ENCODE results near the gene GSX1.
"Not testable (repeated sequence)": the region's sequence is repeated elsewhere in the genome, so short reads cannot be mapped to it uniquely, and the experiment has no call there.

The GSX1 gene

DNA sequence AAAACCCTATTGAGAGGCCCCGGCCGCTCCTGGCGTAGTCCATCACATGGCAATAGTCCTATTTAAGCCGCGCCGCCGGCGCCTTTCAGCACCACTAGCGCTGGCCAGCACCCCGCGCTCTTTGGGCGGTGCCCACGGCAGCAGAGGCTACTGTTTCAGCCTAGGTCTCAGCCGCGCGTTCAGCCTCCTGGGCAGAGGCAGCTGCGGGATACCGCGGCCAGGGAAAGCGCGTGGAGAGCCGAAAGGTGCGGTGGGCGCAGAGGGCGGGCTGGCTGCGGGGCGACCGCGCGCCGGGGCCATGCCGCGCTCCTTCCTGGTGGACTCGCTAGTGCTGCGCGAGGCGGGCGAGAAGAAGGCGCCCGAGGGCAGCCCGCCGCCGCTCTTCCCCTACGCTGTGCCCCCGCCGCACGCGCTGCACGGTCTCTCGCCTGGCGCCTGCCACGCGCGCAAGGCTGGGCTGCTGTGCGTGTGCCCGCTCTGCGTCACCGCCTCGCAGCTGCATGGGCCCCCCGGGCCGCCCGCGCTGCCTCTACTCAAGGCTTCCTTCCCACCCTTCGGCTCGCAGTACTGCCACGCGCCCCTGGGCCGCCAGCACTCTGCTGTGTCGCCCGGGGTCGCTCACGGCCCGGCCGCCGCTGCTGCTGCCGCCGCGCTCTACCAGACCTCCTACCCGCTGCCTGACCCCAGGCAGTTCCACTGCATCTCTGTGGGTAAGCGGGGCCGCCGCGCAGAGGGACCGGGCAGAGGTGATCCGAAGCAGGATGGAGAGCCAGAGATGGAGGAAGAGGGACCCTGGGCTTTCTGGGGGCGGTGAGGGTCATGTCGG is at the start of gene GSX1:
TSS of gene GSX1 (plus strand) at position 91 of the 826 bp plus-strand sequence. CDS start at position 299, 208 bp downstream.
- no peak for DNase-seq

DNA sequence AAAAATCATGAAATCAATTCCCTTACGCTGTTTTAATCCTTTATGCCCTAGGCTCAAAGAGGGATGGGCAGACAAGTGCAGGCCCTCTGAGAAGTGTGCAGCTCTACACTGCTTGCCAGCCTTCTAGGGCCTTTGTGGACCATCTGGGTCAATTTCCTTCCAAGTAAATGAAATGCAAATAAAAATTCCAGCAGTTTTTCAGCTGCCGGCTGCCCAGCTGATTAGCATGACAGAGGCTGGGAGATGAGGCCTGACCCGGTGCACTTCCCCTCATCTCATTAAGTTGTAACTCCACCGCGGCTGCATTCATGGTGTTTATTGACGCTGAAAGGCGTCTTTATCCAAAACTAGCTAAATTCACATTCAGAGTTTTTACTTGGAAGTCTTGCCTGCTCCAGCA is 47.5 kb upstream of the GSX1 start:
- no peak for DNase-seq

DNA sequence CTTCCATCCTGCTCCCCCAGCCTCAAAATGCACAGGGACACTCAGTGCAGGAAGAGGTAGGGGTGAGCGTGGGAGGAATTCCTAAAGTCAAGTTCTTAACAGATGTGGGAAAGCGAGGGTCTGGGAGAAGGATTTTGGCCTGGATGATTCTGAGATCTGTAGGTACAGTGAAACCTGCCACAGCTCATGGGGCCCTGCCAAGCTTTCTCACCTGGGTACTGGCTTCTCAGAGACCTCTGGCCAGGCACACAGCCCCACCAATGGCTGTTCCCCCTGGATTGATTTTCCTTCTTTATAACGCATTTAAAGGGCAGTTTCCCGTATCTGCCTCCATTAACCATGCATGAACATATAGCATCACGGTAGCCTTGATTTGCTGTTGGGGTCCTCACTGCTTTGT is 47.0 kb upstream of the GSX1 start:
- DNase-seq, result no peak

DNA sequence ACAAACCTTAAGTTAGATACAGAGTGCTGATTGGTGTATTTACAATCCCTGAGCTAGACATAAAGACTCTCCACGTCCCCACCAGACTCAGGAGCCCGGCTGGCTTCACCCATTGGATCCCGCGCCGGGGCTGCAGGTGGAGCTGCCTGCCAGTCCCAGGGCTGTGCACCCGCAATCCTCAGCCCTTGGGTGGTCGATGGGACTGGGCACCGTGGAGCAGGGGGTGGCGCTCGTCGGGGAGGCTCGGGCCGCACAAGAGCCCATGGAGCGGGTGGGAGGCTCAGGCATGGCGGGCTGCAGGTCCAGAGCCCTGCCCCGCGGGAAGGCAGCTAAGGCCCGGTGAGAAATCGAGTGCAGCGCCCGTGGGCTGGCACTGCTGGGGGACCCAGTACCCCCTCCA is 44.1 kb upstream of the GSX1 start:
- DNase-seq, result not testable (repeated sequence)

DNA sequence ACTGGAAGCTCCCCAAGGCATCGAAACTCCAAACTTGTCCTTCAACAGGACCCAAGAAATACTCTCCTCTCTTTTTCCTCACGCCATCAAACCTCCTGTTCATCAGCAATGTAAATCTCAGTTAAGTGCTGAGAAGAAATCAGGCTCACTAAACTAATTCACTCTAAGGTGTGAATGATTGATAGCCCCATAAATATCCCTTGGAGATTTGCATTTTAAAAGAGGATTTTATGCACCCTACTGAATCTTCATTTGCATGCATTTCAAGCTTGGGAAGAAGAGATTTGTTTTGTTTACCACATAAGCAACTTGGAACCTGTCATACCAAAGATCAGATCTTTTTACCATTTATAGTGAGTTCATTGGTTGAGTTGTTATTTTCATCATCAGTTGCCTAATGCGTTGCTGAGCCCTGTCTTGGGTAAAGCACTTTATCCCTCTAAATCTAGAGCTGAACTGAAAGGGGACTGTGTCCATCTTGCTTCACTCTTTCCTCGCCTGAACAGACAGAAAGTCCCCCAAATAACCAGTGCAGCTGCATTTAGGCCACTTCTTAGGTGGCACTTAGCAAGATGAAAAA is 40.2 kb upstream of the GSX1 start:
- no peak for DNase-seq

DNA sequence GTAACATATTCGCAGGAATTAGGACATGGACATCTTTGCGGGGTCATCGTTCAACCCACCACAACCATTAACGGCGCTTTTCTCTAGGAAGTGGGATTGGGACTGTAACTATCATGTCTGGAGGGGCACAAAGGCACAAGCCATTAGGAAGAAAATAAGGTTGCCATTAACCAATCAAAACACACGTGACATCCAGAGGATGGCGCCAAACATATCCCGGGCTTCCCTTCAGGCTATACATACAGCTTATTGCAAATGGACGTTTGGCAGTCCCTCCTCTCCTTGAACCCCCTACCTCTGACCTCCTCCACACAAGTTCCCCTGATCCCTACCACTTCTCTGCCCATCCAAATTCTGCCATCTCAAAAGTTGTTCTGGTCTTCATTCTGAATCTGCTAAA is 26.6 kb upstream of the GSX1 start:
- no peak for DNase-seq

DNA sequence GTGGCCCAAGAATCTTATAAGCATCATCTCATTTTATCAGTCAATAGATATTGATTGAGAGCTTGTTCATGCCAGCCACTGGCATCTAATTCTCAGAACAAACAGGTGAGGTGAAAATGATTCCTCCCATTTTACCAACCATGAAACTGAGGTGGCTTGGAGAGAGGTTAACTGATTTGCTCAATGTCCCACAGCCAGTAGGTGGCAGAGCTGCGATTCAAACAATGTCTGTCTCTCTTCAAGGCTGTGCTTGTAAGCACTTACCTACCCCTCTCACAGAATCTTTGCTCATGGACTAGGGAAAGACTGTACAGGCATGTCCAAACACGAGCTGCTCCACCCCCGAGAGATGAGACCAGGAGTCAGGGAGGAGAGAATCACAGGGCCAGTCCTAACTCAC is 21.5 kb upstream of the GSX1 start:
- peak; percentile 8 for DNase-seq

DNA sequence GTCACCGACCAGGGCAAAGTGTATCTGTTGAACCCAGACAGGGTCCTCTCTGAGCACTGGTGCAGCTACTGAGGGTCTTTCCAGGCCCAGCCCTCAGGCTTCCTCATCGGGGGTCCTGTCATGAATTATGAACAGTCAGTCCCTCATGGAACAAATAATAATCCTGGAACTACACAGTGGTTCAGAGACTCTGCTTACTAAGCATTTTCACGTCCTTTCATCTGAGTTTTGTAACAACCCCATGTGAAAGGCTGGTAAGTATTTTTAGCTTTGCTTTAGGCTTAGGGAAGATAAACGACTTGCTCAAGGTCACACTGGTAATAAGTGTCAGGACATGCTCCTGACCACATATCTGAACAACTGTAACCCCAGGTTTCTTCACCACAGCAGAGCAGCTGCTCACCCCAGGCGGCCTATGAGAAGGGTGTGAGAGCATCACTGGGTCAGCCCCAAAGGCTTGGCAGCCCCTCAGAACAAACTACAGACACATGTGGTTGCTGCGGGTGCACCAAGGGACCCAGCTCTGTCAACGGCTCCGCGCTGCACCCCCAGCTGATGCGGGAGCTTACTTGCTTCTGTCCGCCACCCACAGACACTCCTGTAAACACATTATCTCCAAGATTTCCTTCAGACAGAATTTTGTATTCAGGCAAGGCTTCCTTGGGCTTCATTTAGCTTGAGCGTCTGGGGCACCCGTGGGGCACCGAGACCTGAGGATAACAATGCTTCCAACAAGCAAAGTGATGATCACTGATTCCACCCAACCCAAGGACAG is 19.4 kb upstream of the GSX1 start:
- no peak for DNase-seq

DNA sequence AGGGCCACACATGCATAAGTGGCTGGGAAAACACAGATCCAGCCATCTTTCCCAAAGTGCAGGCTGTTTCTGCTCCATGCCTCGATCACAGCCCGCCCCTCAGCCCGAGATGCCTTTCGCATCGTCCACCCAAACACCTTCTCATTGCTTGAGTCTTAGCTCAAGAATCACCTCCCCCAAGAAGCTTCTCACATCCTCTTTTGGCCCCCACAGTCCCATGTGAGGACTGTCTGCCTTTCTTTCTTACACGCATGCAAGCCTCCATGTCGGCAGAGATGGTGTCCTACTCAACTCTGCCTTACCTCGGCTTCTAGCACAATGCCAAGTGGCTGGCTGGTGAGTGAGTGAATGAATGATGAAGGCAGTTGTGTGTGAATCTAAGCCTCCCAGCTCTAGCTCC is 18.1 kb upstream of the GSX1 start:
- DNase-seq, result no peak

DNA sequence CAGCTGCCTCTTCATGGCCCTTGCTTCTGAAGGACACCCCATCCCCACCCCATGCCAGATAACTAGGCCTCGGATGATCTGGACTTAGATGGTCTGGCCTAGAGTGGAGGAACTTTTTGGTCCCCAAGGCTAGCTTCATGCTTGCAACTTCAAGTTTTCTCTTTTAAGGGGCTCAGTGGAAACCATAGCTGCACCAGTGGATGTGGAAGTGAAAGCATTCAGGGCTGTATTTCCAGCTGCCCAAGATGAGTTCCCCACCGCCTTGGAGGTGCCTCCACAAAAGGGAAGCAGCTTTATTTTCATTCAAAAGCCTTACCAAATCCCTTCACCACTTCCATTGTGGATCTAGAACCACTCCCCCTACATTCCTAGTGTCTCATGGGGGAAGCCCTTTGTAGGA is 17.6 kb upstream of the GSX1 start:
- no peak for DNase-seq

DNA sequence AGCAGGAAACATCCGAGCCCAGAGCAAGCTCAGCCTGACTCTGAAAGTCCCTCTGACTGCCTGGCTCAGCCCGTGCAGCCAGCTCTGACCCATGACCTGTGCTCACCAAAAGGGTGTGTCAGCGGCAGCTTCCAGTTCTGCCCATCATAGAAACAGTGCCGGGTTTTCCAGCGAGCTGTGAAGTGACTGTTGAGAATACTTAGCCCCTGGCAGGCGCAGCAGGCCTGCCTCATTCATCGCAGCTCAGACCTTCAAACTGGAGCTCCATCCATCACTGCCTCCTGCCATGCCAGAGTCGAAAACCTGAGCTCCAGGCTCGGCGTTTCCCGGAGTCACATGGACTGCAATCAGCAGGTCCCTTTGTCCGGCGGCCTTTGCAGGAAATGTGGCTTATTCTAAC is 16.3 kb upstream of the GSX1 start:
- DNase-seq, result peak; percentile 16

DNA sequence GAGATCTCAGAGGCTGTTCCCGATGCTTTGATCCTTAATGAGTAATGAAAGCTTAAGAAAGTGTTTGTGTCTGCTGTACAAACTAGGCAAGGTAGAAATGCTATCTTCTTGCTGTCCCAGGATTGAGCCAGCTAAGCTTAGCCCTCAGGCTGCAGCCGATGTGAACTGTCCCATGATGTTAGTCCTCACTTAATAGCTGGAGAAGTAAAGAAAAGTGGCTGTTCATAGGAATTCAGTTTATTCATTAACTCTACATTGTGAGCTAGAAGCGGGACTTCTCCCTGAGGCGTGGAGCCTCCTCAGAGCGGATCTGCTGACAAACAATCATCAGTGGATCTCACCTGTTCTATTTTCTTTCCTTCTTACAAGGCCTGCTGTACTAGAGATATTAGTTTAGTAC is 10.1 kb upstream of the GSX1 start:
- no peak for DNase-seq

DNA sequence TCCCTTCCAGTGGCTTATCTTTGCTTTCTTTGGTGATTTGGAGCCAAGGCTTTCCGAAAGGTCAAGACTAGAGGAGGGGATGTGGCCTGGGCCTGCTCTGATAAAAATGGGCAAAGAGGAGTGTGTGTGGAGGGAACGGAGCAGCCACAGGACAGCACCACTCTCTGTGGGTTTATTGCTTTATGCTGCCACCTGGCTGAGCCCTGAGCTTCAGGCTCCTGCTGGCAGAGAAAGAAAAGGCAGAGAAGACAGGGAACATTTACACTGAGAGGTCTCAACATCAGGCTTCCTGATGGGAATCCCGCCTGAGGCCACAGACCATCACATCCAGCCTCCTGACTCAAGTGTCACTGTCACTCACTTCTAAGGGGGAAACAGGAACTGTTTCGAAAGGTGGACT is 9.2 kb upstream of the GSX1 start:
- peak; percentile 14 for DNase-seq

DNA sequence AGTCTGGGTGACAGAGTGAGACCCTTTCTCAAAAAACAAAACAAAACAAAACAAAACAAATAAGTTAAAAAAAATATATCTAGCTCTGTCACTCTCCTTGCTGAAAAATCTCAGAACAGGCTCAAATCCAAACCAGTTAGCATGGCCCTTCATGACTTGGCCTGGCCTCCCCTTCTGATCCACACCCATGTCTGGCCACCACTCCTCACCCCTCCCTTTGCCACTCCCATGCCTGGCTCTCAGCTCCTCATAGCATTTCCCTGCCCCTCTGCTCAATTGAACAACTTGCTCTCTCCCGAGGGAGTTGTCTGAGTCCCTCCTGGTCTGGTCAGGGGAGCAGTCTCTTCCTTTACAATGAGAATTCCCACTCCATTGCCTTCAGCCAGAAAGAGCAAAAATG is 4.0 kb upstream of the GSX1 start:
- DNase-seq, result no peak

DNA sequence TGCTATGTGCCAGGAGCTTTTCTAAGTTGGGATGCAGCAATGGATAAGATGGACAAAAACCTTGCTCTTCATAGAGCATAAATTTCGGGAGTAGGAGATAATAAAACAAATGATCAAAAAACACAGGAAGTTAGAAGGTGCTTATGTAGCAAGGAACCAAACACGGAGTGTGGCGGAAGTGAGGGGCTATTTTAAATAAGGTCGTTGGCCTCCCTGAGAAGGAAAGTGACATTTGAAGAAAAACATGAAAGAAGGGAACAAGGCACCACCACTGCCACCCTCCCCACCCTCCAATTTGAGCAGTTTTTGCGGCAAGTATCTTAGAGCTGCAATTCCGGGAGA is 3.2 kb upstream of the GSX1 start:
- no peak for DNase-seq

DNA sequence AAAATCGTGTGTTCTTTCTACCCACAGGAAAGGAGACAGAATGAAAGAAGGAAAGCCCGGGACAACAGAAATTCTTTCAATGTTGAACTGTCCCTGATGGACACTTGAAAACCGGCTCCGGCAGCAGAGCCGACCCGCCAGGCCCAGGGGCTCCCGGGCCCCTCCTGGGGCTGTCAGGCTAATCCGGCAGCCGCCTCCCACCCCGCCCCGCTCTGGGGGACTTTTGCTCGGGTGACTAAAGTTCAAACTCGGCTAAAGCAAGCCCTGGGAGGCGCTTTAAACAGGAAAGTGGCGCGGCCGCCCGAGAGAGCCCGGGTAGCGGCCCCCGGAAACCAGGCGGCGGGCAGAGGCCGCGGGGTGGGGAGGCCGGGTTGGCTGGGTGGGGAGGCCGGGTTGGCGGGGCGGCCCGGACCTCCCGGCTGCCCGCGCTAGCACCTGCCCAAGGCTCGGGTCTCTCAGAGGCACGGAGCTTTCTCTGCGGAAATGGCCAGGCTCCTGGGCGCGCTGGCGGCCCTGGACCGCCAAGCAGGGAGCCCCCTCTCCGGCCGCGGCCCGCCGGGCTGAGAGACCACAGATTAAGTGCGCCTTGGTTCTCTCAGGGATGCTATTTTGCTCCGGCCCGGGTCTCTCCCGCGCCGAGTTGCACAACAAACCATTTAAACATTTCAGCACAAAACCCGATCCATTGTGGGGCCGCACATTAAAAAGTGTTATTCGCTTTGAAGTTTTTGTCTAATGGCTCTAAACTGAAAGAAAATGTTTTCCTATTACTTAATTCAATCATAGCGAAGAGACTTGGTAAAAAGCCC is 2.6 kb upstream of the GSX1 start:
- no peak for DNase-seq

DNA sequence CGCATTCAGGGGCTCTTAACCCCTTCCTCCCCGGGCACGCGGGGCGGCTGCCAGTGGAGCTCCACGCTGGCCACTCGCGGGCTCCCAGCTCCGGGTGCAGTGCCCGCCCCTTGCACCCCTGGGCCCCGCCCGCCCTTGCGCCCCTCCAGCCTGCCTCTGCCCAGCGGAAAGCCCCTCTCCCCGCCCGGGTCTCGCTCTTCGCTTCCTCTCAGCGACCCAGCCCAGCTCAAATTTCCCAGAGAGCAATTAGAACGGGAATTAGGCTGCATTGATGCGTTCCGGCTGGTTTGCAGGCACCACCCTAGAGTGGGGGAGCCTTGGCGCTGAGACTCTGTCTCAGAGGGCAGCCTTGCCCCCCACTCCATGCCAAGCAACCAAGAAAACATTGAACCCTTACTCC is 1.8 kb upstream of the GSX1 start:
- no peak for DNase-seq

DNA sequence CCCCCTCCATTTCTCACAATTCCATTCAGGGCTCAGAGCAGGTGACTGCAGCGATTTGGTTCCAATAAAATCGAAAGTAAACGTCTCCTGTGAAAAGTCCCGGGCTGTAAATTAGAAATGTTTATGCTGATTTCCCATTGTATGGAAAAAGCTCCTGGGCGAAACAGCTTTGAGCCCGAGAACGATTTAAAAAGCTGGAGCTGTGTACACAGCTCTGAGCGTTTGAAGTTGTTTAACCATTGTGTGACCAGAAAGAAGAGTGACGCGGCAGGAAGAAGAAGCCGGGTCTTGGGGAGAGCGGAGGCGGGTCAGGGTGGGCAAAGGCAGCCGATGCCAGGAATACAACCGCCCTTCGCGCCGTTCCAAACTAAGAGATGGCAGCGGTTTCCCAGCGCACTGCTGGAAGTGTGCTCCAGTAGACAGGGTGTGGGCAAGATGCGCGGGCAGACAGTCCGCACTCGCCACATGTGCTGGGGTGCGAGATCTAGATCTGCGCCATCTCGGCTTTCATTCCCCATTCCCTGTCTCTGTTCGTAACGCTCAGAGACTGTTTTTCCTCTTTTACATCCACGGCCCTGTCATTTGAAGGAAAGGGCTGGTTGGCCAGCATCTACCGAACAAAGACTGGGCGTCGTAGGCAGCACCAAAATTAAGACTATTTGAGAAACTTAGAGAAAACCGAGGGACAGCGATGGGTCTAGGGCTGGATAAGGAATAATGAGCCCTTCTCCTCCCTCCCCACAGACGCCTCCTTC is 960 bp upstream of the GSX1 start:
- peak; percentile 21 for DNase-seq

DNA sequence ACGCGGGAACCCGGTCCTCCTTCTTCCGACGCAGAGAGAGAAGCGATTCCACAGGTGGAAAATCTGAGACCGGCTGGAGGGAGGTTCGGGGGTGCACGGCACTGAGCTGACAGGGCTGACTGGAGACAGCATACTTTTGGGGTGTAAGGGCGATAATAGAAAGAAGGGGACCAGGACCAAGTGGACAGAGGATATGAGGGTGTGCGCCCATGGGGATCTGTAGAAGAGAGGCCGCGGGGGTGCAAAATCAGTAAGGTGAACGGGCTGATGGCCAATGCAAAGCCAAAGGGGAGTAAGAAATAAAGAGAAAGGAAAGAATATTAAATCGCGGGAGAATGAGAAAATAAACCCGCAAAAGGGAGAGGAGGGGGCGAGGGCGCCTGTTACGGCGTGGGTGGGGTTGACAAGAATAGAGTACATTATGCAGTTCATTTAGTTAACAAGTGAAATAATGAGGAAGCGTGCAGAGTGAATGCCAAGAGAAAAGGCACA is 336 bp upstream of the GSX1 start:
- no peak for DNase-seq

DNA sequence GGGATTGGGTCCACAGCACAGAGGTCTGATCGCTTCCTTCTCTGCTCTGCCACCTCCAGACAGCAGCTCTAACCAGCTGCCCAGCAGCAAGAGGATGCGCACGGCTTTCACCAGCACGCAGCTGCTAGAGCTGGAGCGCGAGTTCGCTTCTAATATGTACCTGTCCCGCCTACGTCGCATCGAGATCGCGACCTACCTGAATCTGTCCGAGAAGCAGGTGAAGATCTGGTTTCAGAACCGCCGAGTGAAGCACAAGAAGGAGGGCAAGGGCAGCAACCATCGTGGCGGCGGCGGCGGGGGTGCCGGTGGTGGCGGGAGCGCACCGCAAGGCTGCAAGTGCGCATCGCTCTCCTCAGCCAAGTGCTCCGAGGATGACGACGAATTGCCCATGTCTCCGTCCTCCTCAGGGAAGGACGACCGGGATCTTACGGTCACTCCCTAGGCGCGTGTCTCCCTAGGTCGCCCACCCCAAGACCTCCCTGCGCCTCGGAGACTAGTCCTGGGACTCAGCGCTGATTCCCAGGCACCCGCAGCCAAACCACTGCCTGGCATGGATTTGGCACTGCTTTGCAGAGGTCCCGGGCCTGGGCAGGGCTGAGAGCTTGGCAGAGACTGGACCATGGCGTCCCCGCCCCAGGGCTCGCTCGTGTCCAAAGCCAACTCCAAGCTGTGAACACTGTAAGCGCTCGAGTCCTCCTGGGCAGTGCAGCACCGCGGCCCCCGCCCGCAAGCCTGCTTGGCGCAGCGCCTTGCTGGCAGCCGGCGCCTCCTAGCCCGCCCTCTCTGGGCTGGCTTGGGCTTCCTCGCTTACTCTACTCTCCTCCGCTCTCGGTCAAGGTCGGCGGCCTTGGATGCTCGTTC is 1.5 kb downstream of the GSX1 start:
- no peak for DNase-seq

DNA sequence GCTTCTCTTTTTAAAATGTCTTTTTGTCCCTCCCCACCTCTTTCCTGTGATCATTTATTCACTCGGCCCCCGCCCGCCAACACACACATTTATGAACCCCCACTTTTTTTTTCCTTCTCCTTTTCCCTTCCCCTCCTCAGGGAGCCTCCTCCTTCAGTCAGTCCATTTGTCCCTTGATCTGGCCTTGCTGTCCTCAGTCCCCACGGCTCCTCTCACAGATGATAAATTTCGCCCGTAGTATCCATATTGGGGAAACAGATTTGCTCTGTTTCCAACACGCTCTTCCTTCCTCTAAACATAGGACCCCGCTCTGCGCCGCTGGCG is 2.0 kb downstream of the GSX1 start:
- no peak for DNase-seq

All from NCI-H1092 treated with DMSO at 0.1 percent for 48 hours (cell line).